Keratinocyte (primary cell): ENCODE measurements around the gene B9D2. TPM values are rescaled to one million over a fixed set of nuclear protein-coding genes. Genes with fewer than 3 reads are reported as not detected.

Experiments used
- DNase-seq: peaks from one replicate; pipeline ENCODE4 v3.0.0-alpha.2; 2011; ENCODE audit warnings: low read depth, missing footprints, low spot score
- FAIRE-seq: peaks from 2 replicates; lab custom pipeline; 2011; peaks lifted over from hg19 to GRCh38; lab: Jason Lieb, UNC
- H2AFZ ChIP-seq: 2 replicates; pipeline ENCODE4 v1.6.0; 2012; ENCODE audit warnings: low read length, control low read depth, inconsistent platforms; ENCODE audit not compliant: control insufficient read depth
- H3K27ac ChIP-seq: 2 replicates; pipeline ENCODE4 v1.5.1; 2011; ENCODE audit warnings: low read length; ENCODE audit not compliant: control insufficient read depth, insufficient read depth
- H3K27me3 ChIP-seq: 3 replicates; pipeline ENCODE4 v1.6.0; 2011; ENCODE audit warnings: low read length; ENCODE audit not compliant: control insufficient read depth, insufficient read depth; ENCODE audit errors: extremely low read depth
- H3K36me3 ChIP-seq, 2 experiments: 2 replicates in 1 of 2; 3 replicates in 1 of 2; pipeline ENCODE4 v1.5.1; 2011; ENCODE audit warnings: low read length in 2 of 2, mild to moderate bottlenecking in 1 of 2; ENCODE audit not compliant: control insufficient read depth in 2 of 2, insufficient read depth in 2 of 2; ENCODE audit errors: extremely low read depth in 1 of 2
- H3K4me1 ChIP-seq: 3 replicates; pipeline ENCODE4 v1.5.1; 2011; ENCODE audit warnings: low read length; ENCODE audit not compliant: control insufficient read depth, insufficient read depth; ENCODE audit errors: extremely low read depth
- H3K4me2 ChIP-seq: 3 replicates; pipeline ENCODE4 v1.6.0; 2011; ENCODE audit warnings: low read depth, low read length; ENCODE audit not compliant: control insufficient read depth, insufficient read depth; ENCODE audit errors: extremely low read depth
- H3K4me3 ChIP-seq, 3 experiments: fragments of 200-600 bp in 1 of 3; sonication (generic) in 1 of 3; 2 replicates in 2 of 3; 3 replicates in 1 of 3; pipeline ENCODE4 v1.5.1; 2011 to 2016; ENCODE audit warnings: low read length in 3 of 3, mild to moderate bottlenecking in 3 of 3, control low read depth in 2 of 3, inconsistent platforms in 1 of 3, low read depth in 1 of 3, mixed read lengths in 1 of 3, mixed run types in 1 of 3, moderate library complexity in 1 of 3; ENCODE audit not compliant: control insufficient read depth in 2 of 3, insufficient read depth in 2 of 3; ENCODE audit errors: extremely low read depth in 1 of 3
- H3K79me2 ChIP-seq: 2 replicates; pipeline ENCODE4 v1.6.0; 2012; ENCODE audit warnings: low read length; ENCODE audit not compliant: control insufficient read depth, insufficient read depth
- H3K9ac ChIP-seq: 3 replicates; pipeline ENCODE4 v1.6.0; 2011; ENCODE audit warnings: low read length; ENCODE audit not compliant: control insufficient read depth, insufficient read depth; ENCODE audit errors: extremely low read depth
- H3K9me1 ChIP-seq: 3 replicates; pipeline ENCODE4 v1.6.0; 2011; ENCODE audit warnings: low read length; ENCODE audit not compliant: control insufficient read depth, insufficient read depth; ENCODE audit errors: extremely low read depth
- H3K9me3 ChIP-seq: 2 replicates; pipeline ENCODE4 v1.5.1; 2012; ENCODE audit warnings: low read depth, low read length; ENCODE audit not compliant: control insufficient read depth
- H4K20me1 ChIP-seq: 3 replicates; pipeline ENCODE4 v1.6.0; 2011; ENCODE audit warnings: low read length; ENCODE audit not compliant: control insufficient read depth, insufficient read depth; ENCODE audit errors: extremely low read depth
- EZH2 ChIP-seq: IDR thresholded peaks from one replicate; pipeline ENCODE4 v1.6.1; 2012; ENCODE audit warnings: inconsistent platforms, mild to moderate bottlenecking, low read length, moderate library complexity
- dilution Hi-C: fragments of 300-500 bp; cut with MboI; formaldehyde crosslinking; loops from one replicate; pipeline ENCODE4 v1.7.0; 2020; ENCODE audit warnings: low sequenced_read_pairs; ENCODE audit not compliant: extremely low pct_ligation_motif_present
- polyA plus RNA-seq, 5 experiments: library from polyadenylated mRNA; depleted of rRNA in 3 of 5; stranded (reverse) in 3 of 5; stranded (forward) in 1 of 5; unstranded in 1 of 5; fragments of >200 nt; gene quantifications; 1 replicate in 1 of 5; 2 replicates in 3 of 5; 3 replicates in 1 of 5; pipeline versions ENCODE4 v1.2.1 to v1.2.3, GENCODE V29; 2011 to 2012; ENCODE audit warnings: missing spikeins in 2 of 5, low read depth in 1 of 5, low replicate concordance in 1 of 5
- TF ChIP-seq, protein P1 (sequence below), 3 experiments: IDR thresholded peaks in 1 of 3; conservative IDR thresholded peaks in 1 of 3; optimal IDR thresholded peaks in 1 of 3; 2 replicates in 2 of 3; 3 replicates in 1 of 3; pipeline versions ENCODE3 to v1.5.1; 2011; ENCODE audit warnings: low read length in 3 of 3, mild to moderate bottlenecking in 3 of 3, moderate library complexity in 2 of 3, control low read depth in 1 of 3, inconsistent platforms in 1 of 3; ENCODE audit not compliant: insufficient read depth in 2 of 3; ENCODE audit errors: extremely low read depth in 1 of 3

The B9D2 gene
- polyA plus RNA-seq, 1 donor (not counting 4 experiments of a cell fraction or from before 2014, with no cell fraction given) = 2.8 TPM

DNA sequence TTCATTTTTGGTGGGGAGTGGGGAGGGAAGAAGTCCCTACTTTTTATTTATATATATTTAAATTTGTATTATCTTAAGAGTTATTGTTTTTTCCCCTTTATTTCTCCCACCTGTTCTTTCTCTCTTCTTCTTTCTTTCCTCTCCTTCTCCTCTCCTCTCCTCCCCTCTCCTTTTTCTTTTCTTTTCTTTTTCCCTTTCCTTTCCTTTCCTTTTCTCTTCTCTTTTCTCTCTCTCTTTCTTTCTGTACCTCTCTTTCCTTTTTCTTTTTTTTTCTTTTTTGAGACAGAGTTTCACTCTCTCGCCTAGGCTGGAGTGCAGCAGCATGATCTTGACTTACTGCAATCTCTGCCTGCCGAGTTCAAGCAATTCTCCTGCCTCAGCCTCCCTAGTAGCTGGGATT, 35.6 kb upstream of the B9D2 start:
- FAIRE-seq (no peak), DNase-seq (no peak)
- Histone ChIP-seq H3K4me2 (no peak overlapping the region), H3K9ac (no peak overlapping the region), H3K9me3 (no peaks in the 10 kb centered on the region), H2AFZ (no peak overlapping the region), H3K27me3 (no peaks in the 10 kb centered on the region), H3K4me3 (no peak overlapping the region), H3K27ac (no peak overlapping the region), H3K79me2 (peaks cover 27% of the 10 kb centered on the region), H3K36me3 (peaks cover 0 to 3% of the 10 kb centered on the region in 2 experiments), H3K4me1 (peaks cover 13% of the 10 kb centered on the region), H4K20me1 (no peaks in the 10 kb centered on the region), H3K9me1 (no peaks in the 10 kb centered on the region)
- dilution Hi-C loops = no loop called here
- no peak for TF ChIP-seq EZH2
- TF ChIP-seq, protein P1, sequence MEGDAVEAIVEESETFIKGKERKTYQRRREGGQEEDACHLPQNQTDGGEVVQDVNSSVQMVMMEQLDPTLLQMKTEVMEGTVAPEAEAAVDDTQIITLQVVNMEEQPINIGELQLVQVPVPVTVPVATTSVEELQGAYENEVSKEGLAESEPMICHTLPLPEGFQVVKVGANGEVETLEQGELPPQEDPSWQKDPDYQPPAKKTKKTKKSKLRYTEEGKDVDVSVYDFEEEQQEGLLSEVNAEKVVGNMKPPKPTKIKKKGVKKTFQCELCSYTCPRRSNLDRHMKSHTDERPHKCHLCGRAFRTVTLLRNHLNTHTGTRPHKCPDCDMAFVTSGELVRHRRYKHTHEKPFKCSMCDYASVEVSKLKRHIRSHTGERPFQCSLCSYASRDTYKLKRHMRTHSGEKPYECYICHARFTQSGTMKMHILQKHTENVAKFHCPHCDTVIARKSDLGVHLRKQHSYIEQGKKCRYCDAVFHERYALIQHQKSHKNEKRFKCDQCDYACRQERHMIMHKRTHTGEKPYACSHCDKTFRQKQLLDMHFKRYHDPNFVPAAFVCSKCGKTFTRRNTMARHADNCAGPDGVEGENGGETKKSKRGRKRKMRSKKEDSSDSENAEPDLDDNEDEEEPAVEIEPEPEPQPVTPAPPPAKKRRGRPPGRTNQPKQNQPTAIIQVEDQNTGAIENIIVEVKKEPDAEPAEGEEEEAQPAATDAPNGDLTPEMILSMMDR (optimal IDR thresholded peaks at IDR 0.05 in 1 of 3, IDR thresholded peaks at IDR 0.05 in 1 of 3, conservative IDR thresholded peaks at IDR 0.05 in 1 of 3; ENCODE audit: extremely low read depth in 1 of 3, insufficient read depth in 2 of 3, low read length in 3 of 3) = no peak

DNA sequence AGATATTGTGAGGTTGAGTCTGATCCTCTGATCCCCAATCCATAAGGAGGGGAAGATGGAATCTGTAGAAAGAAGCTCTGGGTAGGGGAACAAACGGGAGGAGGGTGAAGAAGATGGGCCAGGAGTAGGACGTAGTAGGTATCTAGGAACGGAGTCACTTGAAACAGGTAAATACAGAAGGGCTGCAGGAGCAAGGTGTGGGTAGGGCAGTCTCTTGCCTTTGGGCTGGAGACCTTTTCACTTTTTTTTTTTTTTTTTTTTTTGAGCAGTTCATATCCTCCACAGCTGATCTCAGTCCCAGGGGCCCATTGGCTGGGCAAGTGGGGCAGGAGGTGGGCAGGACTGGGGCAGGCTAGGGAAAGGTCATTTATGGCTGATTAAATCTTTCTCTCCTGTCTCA, 35.1 kb upstream of the B9D2 start:
- H3K79me2 ChIP-seq = peaks cover 27% of the 10 kb centered on the region
- H3K4me2 ChIP-seq = peak overlapping the region; percentile 98
- no peak for FAIRE-seq
- H3K9me3 ChIP-seq = no peaks in the 10 kb centered on the region
- TF ChIP-seq, protein P1 (optimal IDR thresholded peaks at IDR 0.05 in 1 of 3, IDR thresholded peaks at IDR 0.05 in 1 of 3, conservative IDR thresholded peaks at IDR 0.05 in 1 of 3; ENCODE audit: extremely low read depth in 1 of 3, insufficient read depth in 2 of 3, low read length in 3 of 3) = no peak
- TF ChIP-seq EZH2 = no peak
- H3K9ac ChIP-seq = peak overlapping the region; percentile 99
- peaks cover 13% of the 10 kb centered on the region for H3K4me1 ChIP-seq
- H3K36me3 ChIP-seq = peaks cover 0 to 3% of the 10 kb centered on the region in 2 experiments
- H4K20me1 ChIP-seq = no peaks in the 10 kb centered on the region
- no peaks in the 10 kb centered on the region for H3K9me1 ChIP-seq
- no peak overlapping the region for H3K4me3 ChIP-seq
- no peak overlapping the region for H2AFZ ChIP-seq
- peak overlapping the region; percentile 100 for H3K27ac ChIP-seq
- H3K27me3 ChIP-seq = no peaks in the 10 kb centered on the region
- dilution Hi-C loops = no loop called here
- DNase-seq = no peak
